HEK293T (cell line): ENCODE data around the gene COL26A1.
"Not testable (repeated sequence)": the region's sequence is repeated elsewhere in the genome, so short reads cannot be mapped to it uniquely, and the experiment has no call there.

Experiments
- CTCF ChIA-PET: fragments of 350-600 bp; formaldehyde crosslinking; extraction: SDS; loops from one replicate; lab custom pipeline; 2021; ENCODE audit warnings: antibody characterized with exemption, inconsistent platforms; lab: Yijun Ruan, JAX
- POLR2A ChIA-PET: fragments of 350-600 bp; formaldehyde crosslinking; extraction: SDS; loops from one replicate; lab custom pipeline; 2020; ENCODE audit warnings: antibody characterized with exemption, inconsistent platforms; lab: Yijun Ruan, JAX
- DNase-seq: peaks from one replicate; pipeline ENCODE4 v3.0.0; 2012; ENCODE audit warnings: mixed read lengths; ENCODE audit errors: extremely low spot score
- ARNT ChIP-seq: fragments of 450-650 bp; IDR thresholded peaks from 2 replicates; pipeline ENCODE4 v1.6.1; 2017; ENCODE audit warnings: mild to moderate bottlenecking
- BHLHE40 ChIP-seq: fragments of 450-650 bp; IDR thresholded peaks from 2 replicates; pipeline ENCODE4 v1.6.1; 2016; ENCODE audit warnings: mild to moderate bottlenecking, moderate library complexity, borderline replicate concordance
- CTBP1 ChIP-seq: fragments of 450-650 bp; IDR thresholded peaks from 2 replicates; pipeline ENCODE4 v1.6.1; 2016; ENCODE audit warnings: borderline replicate concordance
- ELF4 ChIP-seq: fragments of 450-650 bp; IDR thresholded peaks from 2 replicates; pipeline ENCODE4 v1.6.1; 2017; ENCODE audit warnings: antibody characterized with exemption
- FOXA1 ChIP-seq: fragments of 450-650 bp; IDR thresholded peaks from 2 replicates; pipeline ENCODE4 v1.6.1; 2016; ENCODE audit warnings: mild to moderate bottlenecking
- FOXK2 ChIP-seq: fragments of 450-650 bp; IDR thresholded peaks from 2 replicates; pipeline ENCODE4 v1.6.1; 2016; ENCODE audit warnings: mild to moderate bottlenecking
- FOXM1 ChIP-seq: fragments of 450-650 bp; IDR thresholded peaks from 2 replicates; pipeline ENCODE4 v1.6.1; 2017; ENCODE audit warnings: mild to moderate bottlenecking, borderline replicate concordance
- HDGF ChIP-seq: fragments of 450-650 bp; IDR thresholded peaks from 2 replicates; pipeline ENCODE4 v1.6.1; 2017; ENCODE audit warnings: antibody characterized with exemption, borderline replicate concordance
- L3MBTL2 ChIP-seq: fragments of 450-650 bp; conservative IDR thresholded peaks from 2 replicates; pipeline ENCODE4 v1.6.1; 2016; ENCODE audit warnings: mild to moderate bottlenecking
- LEF1 ChIP-seq: fragments of 450-650 bp; IDR thresholded peaks from 2 replicates; pipeline ENCODE4 v1.6.1; 2017; ENCODE audit warnings: mild to moderate bottlenecking, borderline replicate concordance
- NFRKB ChIP-seq: fragments of 450-650 bp; IDR thresholded peaks from 2 replicates; pipeline ENCODE4 v1.6.1; 2016; ENCODE audit warnings: mild to moderate bottlenecking, moderate library complexity
- SP1 ChIP-seq: fragments of 450-650 bp; IDR thresholded peaks from 2 replicates; pipeline ENCODE4 v1.6.1; 2017
- SUZ12 ChIP-seq: fragments of 450-650 bp; IDR thresholded peaks from 2 replicates; pipeline ENCODE4 v1.6.1; 2016; ENCODE audit warnings: mild to moderate bottlenecking
- TARDBP ChIP-seq: fragments of 450-650 bp; IDR thresholded peaks from 2 replicates; pipeline ENCODE4 v1.6.1; 2016
- ZNF384 ChIP-seq: fragments of 450-650 bp; IDR thresholded peaks from 2 replicates; pipeline ENCODE4 v1.6.1; 2016
- TF ChIP-seq, protein P1 (sequence below): fragments of 450-650 bp; IDR thresholded peaks from 2 replicates; pipeline ENCODE4 v1.6.1; 2016

Gene COL26A1

DNA sequence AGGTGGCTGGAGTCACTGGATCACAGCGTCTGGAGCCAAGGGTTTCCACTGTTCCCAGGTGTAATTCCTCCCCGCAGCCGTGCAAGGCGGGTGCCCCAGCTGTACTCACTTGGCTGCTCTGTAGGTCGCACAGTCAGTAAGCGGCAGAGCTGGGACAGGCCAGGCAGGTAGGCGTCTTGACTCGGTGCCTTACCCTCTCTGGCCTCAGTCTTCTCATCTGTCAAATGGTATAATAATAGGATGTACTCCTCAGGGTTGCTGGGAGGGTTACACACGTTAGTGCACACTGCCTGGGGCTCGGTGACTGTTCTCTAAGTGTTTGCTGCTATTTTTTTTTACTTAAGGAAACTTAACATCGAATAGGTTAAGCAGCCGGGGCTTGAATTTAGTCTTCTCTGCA is 239.4 kb downstream of the COL26A1 start:
- no peak for TF ChIP-seq L3MBTL2
- no peak for TF ChIP-seq HDGF
- no peak for TF ChIP-seq ZNF384
- no peak for TF ChIP-seq TARDBP
- TF ChIP-seq FOXK2: no peak
- TF ChIP-seq FOXA1: no peak
- TF ChIP-seq NFRKB: no peak
- CTCF ChIA-PET: interaction anchor here (1.9 to 2.0 kb wide), 2 partner anchors 11 to 16 kb away, joined by 4 to 5 read pairs; no protein-coding TSS in a partner anchor
- POLR2A ChIA-PET: no interaction called here

DNA sequence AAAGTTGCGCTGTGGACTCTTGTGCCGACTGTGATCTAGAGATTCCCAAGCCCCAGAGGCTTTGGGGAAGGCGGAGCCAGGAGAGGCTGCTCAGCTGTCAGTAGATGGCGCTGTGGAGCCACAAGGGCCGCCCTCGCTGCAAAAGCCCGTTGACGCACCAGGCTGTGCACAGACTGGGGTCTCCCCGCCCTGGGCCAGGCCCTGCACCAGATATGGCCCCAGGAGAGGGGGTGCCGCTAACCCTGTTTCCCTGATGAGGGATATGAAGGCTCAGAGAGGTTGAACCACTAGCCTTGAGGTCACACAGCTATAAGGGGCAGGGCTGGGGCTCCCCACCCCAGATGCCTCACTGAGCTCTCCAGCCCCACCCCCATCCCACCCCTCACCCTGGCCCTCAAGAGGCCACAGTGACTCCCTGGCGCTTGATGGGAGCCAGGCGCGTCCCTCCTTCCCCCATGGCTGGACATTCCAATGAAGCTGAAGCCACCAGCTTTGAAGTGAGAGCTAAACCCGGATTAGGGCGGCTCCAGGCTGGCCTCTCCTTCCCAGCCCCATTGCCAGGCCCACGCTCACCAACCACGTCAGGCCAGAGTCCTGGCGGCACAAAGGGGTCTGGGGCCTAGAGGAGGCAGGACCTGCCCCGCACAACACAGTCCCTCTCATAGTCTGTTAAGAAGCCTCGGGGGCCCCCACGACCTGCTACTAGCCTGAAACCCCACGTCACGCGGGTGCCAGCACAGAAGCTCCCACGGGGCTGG is 240.0 kb downstream of the COL26A1 start:
- ChIA-PET CTCF (interaction anchor here (0.6 to 2.0 kb wide), 5 partner anchors 11 to 66 kb away, joined by 3 to 5 read pairs (median 4); no protein-coding TSS in a partner anchor), POLR2A (no interaction called here)
- TF ChIP-seq, protein P1, sequence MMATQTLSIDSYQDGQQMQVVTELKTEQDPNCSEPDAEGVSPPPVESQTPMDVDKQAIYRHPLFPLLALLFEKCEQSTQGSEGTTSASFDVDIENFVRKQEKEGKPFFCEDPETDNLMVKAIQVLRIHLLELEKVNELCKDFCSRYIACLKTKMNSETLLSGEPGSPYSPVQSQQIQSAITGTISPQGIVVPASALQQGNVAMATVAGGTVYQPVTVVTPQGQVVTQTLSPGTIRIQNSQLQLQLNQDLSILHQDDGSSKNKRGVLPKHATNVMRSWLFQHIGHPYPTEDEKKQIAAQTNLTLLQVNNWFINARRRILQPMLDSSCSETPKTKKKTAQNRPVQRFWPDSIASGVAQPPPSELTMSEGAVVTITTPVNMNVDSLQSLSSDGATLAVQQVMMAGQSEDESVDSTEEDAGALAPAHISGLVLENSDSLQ: no peak
- TF ChIP-seq L3MBTL2 (no peak), FOXM1 (no peak), HDGF (no peak), FOXK2 (no peak), ZNF384 (no peak), LEF1 (no peak), FOXA1 (no peak), BHLHE40 (no peak), TARDBP (no peak), ELF4 (no peak), CTBP1 (no peak), SP1 (no peak), SUZ12 (no peak), ARNT (no peak), NFRKB (no peak)
- DNase-seq: peak; percentile 86

More for the DNA sequence above, 239.4 kb downstream of the COL26A1 start:
- DNase-seq: no peak

DNA sequence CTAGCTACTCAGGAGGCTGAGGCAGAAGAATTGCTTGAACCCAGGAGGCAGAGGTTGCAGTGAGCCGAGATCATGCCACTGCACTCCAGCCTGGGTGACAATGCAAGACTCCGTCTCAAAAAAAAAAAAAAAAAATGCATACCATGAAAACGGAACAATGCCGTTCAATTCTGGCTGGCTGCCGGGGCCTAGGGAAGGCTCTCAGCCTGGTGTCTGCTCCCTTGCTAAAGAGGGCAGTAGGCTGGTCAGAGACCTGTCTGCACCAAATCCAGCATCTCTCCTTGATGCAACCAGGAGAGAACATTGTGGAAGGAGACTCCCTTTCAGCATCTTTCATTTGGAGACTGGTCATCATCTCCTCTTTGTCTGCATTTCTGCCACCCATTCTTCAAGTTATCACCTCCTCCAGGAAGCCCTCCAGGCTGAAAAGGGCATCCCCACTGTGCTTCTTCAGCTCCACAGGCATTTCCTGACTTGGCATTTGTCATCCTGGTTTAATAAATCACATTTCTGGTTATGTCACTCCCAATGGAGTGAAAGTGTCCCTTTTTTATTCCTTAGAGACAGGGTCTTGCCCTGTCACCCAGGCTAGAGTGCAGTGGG is 241.8 kb downstream of the COL26A1 start:
- TF ChIP-seq FOXK2: no peak
- no peak for TF ChIP-seq TARDBP
- TF ChIP-seq FOXM1: no peak
- no peak for TF ChIP-seq LEF1
- TF ChIP-seq, protein P1: no peak
- no peak for TF ChIP-seq HDGF
- POLR2A ChIA-PET: no interaction called here
- CTCF ChIA-PET: no interaction called here
- DNase-seq: no peak

DNA sequence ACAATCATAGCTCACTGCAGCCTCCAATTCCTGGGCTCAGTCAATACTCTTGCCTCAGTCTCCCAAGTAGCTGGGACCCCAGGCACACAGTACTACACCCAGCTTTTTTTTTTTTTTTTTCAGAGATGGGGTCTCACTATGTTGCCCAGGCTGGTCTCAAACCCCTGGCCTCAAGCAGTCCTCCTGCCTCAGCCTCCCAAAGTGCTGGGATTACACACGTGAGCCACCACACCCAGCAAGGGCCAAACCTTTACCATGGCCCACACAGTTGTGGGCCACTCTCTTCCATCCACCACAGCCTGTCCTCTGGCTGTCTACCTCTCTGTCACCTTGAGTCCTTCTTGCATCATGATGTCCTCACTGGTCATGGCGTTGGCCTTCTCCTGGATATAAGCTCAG is 242.3 kb downstream of the COL26A1 start:
- CTCF ChIA-PET, POLR2A ChIA-PET, DNase-seq: not testable (repeated sequence)

DNA sequence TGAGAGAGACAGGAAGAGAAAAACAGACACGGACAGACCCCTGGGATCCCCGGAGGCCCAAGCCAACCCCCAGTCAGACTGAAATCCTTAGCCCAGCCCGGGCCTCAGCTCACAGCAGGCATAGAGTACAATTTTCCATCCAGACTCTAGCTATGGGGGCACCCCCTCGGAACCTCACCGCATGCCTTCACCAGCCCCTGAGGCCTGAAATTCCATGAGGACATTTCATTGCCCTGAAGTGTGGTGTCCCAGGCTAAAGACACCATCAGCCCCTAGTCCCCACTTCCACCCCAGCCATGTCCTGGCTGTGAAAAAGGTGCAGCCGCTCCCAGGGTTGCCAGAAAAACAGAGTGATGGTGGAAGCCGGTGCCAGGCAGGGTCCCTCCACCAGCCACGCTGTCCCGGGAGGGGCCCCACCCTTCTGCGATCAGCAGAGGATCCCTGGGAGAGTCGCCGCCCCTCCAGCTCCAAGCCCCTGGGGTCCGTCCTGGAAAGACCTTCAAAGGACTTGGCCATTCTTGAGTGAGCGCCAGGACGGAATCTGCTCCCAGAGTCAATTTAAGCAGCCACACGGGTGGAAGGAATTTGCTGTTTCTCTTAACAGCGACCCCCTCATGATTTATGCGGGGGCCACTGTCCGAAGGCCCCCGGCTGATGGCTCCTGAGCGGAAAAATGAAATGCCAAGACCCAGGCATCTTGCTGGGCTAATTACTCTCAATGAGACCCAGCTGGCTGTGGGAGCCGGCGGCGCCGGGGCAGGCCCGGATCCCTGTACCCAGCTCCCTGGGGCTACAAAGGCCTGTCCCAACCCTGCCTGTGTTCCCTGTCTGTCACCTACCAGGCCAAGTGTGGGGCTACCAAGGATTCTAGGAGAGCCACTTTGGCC is 243.2 kb downstream of the COL26A1 start:
- ChIA-PET POLR2A (no interaction called here), CTCF (no interaction called here)
- no peak for DNase-seq
- TF ChIP-seq TARDBP (no peak), CTBP1 (no peak), SUZ12 (no peak), HDGF (no peak), FOXM1 (no peak), ELF4 (no peak), FOXA1 (no peak), LEF1 (no peak), SP1 (no peak), NFRKB (no peak), ZNF384 (no peak), BHLHE40 (no peak)
- TF ChIP-seq, protein P1: no peak

DNA sequence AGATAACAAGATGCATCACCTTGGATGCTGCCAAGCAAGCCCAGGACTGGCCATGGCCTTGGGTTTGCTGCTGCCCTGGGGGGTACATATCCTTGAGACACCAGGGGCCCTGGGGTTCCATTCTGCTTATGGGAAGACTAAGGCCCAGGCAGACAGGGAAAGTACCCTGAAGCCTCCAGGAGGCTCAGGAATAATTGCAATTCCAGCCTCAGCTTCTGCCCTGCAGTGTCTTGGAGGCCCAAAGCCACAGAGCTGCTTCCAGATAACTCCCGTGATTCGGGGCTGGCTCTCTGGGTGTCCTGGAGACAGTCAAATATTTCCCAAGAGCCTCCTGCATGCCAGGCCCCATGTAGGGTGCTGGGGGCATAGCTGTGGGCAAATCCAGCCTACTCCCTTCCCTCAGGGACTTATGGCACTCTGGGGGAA is 243.8 kb downstream of the COL26A1 start:
- no peak for DNase-seq
- POLR2A ChIA-PET: no interaction called here
- TF ChIP-seq SUZ12: no peak
- TF ChIP-seq L3MBTL2: no peak
- no peak for TF ChIP-seq HDGF
- TF ChIP-seq FOXA1: no peak
- TF ChIP-seq TARDBP: no peak
- no peak for TF ChIP-seq ARNT
- TF ChIP-seq NFRKB: no peak
- TF ChIP-seq ELF4: no peak
- no peak for TF ChIP-seq SP1
- no peak for TF ChIP-seq LEF1
- TF ChIP-seq FOXM1: no peak
- no peak for TF ChIP-seq FOXK2
- TF ChIP-seq BHLHE40: no peak
- TF ChIP-seq CTBP1: no peak
- no peak for TF ChIP-seq ZNF384
- TF ChIP-seq, protein P1: no peak
- CTCF ChIA-PET: interaction anchor here (0.6 to 0.7 kb wide), 2 partner anchors 64 to 784 kb away, joined by 3 to 6 read pairs; no protein-coding TSS in a partner anchor
